Astrocyte (in vitro differentiated cells and primary cell): ENCODE results near the gene TESK2. TPM values are rescaled to one million over a fixed set of nuclear protein-coding genes. Genes with fewer than 3 reads are reported as not detected.
"Not testable (repeated sequence)": the region's sequence is repeated elsewhere in the genome, so short reads cannot be mapped to it uniquely, and the experiment has no call there.

Experiments
- DNase-seq: peaks from one replicate; pipeline ENCODE4 v3.0.0-alpha.2; 2010; ENCODE audit warnings: low read depth
- FAIRE-seq: peaks from 2 replicates; lab custom pipeline; 2011; peaks lifted over from hg19 to GRCh38; lab: Jason Lieb, UNC
- H2AFZ ChIP-seq: 2 replicates; pipeline ENCODE4 v1.6.0; 2012; ENCODE audit warnings: low read depth, low read length, inconsistent platforms
- H3K27ac ChIP-seq: 2 replicates; pipeline ENCODE4 v1.5.1; 2011; ENCODE audit warnings: low read depth, low read length, inconsistent platforms
- H3K27me3 ChIP-seq: 2 replicates; pipeline ENCODE4 v1.6.0; 2011; ENCODE audit warnings: low read length, inconsistent platforms; ENCODE audit not compliant: insufficient read depth
- H3K36me3 ChIP-seq: 2 replicates; pipeline ENCODE4 v1.5.1; 2011; ENCODE audit warnings: low read length, inconsistent platforms; ENCODE audit not compliant: insufficient read depth
- H3K4me1 ChIP-seq: 2 replicates; pipeline ENCODE4 v1.5.1; 2011; ENCODE audit warnings: low read length, inconsistent platforms; ENCODE audit not compliant: insufficient read depth
- H3K4me2 ChIP-seq: 2 replicates; pipeline ENCODE4 v1.6.0; 2012; ENCODE audit warnings: low read length, inconsistent platforms
- H3K4me3 ChIP-seq: 2 replicates; pipeline ENCODE4 v1.5.1; 2011; ENCODE audit warnings: low read depth, mild to moderate bottlenecking, low read length, inconsistent platforms; ENCODE audit not compliant: insufficient read depth
- H3K79me2 ChIP-seq: 2 replicates; pipeline ENCODE4 v1.6.0; 2012; ENCODE audit warnings: mild to moderate bottlenecking, low read length, inconsistent platforms; ENCODE audit not compliant: insufficient read depth
- H3K9ac ChIP-seq: 2 replicates; pipeline ENCODE4 v1.6.0; 2012; ENCODE audit warnings: mild to moderate bottlenecking, low read length, inconsistent platforms
- H3K9me3 ChIP-seq: 2 replicates; pipeline ENCODE4 v1.5.1; 2012; ENCODE audit warnings: low read depth, mild to moderate bottlenecking, low read length, inconsistent platforms; ENCODE audit not compliant: insufficient read depth
- H4K20me1 ChIP-seq: 2 replicates; pipeline ENCODE4 v1.6.0; 2012; ENCODE audit warnings: low read length, inconsistent platforms; ENCODE audit not compliant: insufficient read depth
- H3K27ac Mint-ChIP-seq: one replicate; pipeline ENCODE4 v1.8.0; 2021; ENCODE audit warnings: mild to moderate bottlenecking, mixed read lengths; ENCODE audit not compliant: unreplicated experiment
- H3K27me3 Mint-ChIP-seq: one replicate; pipeline ENCODE4 v1.8.0; 2021; ENCODE audit warnings: low read depth, mixed read lengths; ENCODE audit not compliant: unreplicated experiment
- H3K36me3 Mint-ChIP-seq: one replicate; pipeline ENCODE4 v1.8.0; 2021; ENCODE audit warnings: low read depth, mixed read lengths; ENCODE audit not compliant: unreplicated experiment
- H3K4me1 Mint-ChIP-seq: one replicate; pipeline ENCODE4 v1.8.0; 2021; ENCODE audit warnings: low read depth, mixed read lengths; ENCODE audit not compliant: unreplicated experiment
- H3K4me3 Mint-ChIP-seq: one replicate; pipeline ENCODE4 v1.8.0; 2021; ENCODE audit warnings: mild to moderate bottlenecking, moderate library complexity, mixed read lengths; ENCODE audit not compliant: unreplicated experiment
- H3K9me3 Mint-ChIP-seq: one replicate; pipeline ENCODE4 v1.8.0; 2021; ENCODE audit warnings: mild to moderate bottlenecking, mixed read lengths; ENCODE audit not compliant: unreplicated experiment
- CTCF ChIP-seq: IDR thresholded peaks from 2 replicates; pipeline ENCODE4 v1.5.1; 2011; ENCODE audit warnings: low read depth, mild to moderate bottlenecking, inconsistent platforms, low read length, moderate library complexity; ENCODE audit not compliant: insufficient read depth
- EZH2 ChIP-seq: IDR thresholded peaks from 2 replicates; pipeline ENCODE4 v1.6.1; 2012; ENCODE audit warnings: mild to moderate bottlenecking, low read length, inconsistent platforms; ENCODE audit not compliant: insufficient read depth
- total RNA-seq: library from RNA; stranded (reverse); gene quantifications from 2 replicates; pipeline ENCODE4 v1.2.1, GENCODE V29; 2021

TESK2 gene
- total RNA-seq, 1 donor from 2014 or later, result 1.7 TPM

GRCh38 chr1:45490121-45490625, 790 bp downstream of the TESK2 start:
- peaks cover 4% of the 10 kb centered on the region for H3K27me3 Mint-ChIP-seq
- DNase-seq (peak; percentile 11), FAIRE-seq (no peak)
- H3K9me3 Mint-ChIP-seq, result no peaks in the 10 kb centered on the region
- H3K9me3 ChIP-seq, result no peaks in the 10 kb centered on the region
- no peaks in the 10 kb centered on the region for H3K79me2 ChIP-seq
- peaks cover 7% of the 10 kb centered on the region for H3K4me1 ChIP-seq
- peak overlapping the region; percentile 76 for H3K9ac ChIP-seq
- H2AFZ ChIP-seq, result peak overlapping the region; percentile 94
- H3K4me3 ChIP-seq, result peak overlapping the region; percentile 76
- H4K20me1 ChIP-seq, result no peaks in the 10 kb centered on the region
- TF ChIP-seq EZH2 (peak; percentile 19), CTCF (no peak)
- H3K4me2 ChIP-seq, result peak overlapping the region; percentile 98
- H3K27ac ChIP-seq, result no peak overlapping the region
- H3K36me3 ChIP-seq, result no peaks in the 10 kb centered on the region
- peaks cover 5% of the 10 kb centered on the region for H3K27me3 ChIP-seq
- no peaks in the 10 kb centered on the region for H3K36me3 Mint-ChIP-seq
- no peak overlapping the region for H3K4me3 Mint-ChIP-seq
- H3K4me1 Mint-ChIP-seq, result peaks cover 2% of the 10 kb centered on the region
- H3K27ac Mint-ChIP-seq, result no peak overlapping the region

- H3K4me1 ChIP-seq, FAIRE-seq, H3K27me3 Mint-ChIP-seq, DNase-seq, H4K20me1 ChIP-seq, H2AFZ ChIP-seq, H3K9ac ChIP-seq, H3K9me3 ChIP-seq, H3K4me3 ChIP-seq, H3K79me2 ChIP-seq, H3K9me3 Mint-ChIP-seq, H3K36me3 Mint-ChIP-seq, H3K36me3 ChIP-seq, H3K27ac ChIP-seq, H3K4me1 Mint-ChIP-seq, H3K27me3 ChIP-seq, H3K27ac Mint-ChIP-seq: not testable (repeated sequence)
- peak overlapping the region; percentile 98 for H3K4me2 ChIP-seq
- peak overlapping the region; percentile 67 for H3K4me3 Mint-ChIP-seq
These were observed 1.6 kb downstream of the TESK2 start for GRCh38 chr1:45489379-45489778.

- H3K79me2 ChIP-seq, result no peaks in the 10 kb centered on the region
- peaks cover 7% of the 10 kb centered on the region for H3K4me1 ChIP-seq
- H3K4me3 Mint-ChIP-seq, result peak overlapping the region; percentile 67
- H3K36me3 Mint-ChIP-seq, result no peaks in the 10 kb centered on the region
- H3K27me3 Mint-ChIP-seq, result peaks cover 4% of the 10 kb centered on the region
- TF ChIP-seq EZH2 (no peak), CTCF (no peak)
- no peak overlapping the region for H3K27ac ChIP-seq
- no peaks in the 10 kb centered on the region for H3K9me3 Mint-ChIP-seq
- no peaks in the 10 kb centered on the region for H3K9me3 ChIP-seq
- DNase-seq (no peak), FAIRE-seq (no peak)
- no peaks in the 10 kb centered on the region for H4K20me1 ChIP-seq
- no peak overlapping the region for H3K4me3 ChIP-seq
- H3K36me3 ChIP-seq, result no peaks in the 10 kb centered on the region
- no peak overlapping the region for H3K4me2 ChIP-seq
- H3K27ac Mint-ChIP-seq, result no peak overlapping the region
- no peak overlapping the region for H3K9ac ChIP-seq
- H2AFZ ChIP-seq, result no peak overlapping the region
- H3K27me3 ChIP-seq, result peaks cover 5% of the 10 kb centered on the region
- peaks cover 2% of the 10 kb centered on the region for H3K4me1 Mint-ChIP-seq
These were observed 2.1 kb downstream of the TESK2 start for GRCh38 chr1:45488666-45489377.
